ENCODE results near the gene FOXP2.

FOXP2 gene

DNA sequence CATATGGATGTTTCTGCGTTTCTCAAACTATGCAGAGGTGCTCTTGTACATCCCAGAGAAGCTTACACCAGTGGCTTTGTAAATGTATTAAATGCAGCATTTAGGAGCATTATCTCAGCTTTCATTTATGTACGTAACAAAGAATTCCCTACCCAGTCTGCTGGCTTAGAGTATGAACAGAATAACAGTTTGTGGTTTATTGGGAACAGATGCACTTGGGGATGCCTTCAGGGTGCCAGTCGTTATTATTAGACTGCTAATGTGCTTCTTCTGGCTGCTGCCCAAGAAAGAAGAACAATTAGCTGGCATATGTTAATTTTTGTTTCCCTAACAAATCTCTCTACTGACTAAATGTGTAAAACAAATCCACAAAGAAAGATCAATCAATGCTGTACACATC is 241.9 kb downstream of the FOXP2 start:
- no peak for DNase-seq
- H3K9me3 ChIP-seq = no peaks in the 10 kb centered on the region
- no peak for TF ChIP-seq CTCF (IDR thresholded peaks at IDR 0.05; ENCODE audit: low read depth, low read length)
- H3K36me3 ChIP-seq = no peaks in the 10 kb centered on the region
- H3K4me3 ChIP-seq (ENCODE audit: low read depth, low read length) = no peak overlapping the region
- no peaks in the 10 kb centered on the region for H3K4me1 ChIP-seq
- no peaks in the 10 kb centered on the region for H3K27me3 ChIP-seq

DNA sequence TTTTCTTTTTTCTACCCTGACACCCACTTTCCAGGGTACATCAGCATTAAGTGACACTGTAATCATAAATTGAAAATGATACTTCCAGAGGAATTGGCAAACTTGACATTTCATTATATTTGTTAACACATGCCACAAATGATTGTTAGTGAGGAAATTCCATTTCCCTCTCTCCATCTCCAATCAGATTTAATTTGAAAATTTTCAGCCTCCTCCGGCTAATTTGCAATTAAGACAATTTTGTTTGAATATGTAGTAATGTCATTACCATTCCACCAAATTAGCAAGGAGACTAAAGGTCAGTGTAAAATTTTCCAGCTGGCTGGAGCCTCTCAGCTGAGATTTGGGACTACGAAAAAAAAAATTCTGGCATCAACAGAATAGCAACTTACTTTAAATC is 242.7 kb downstream of the FOXP2 start:
- no peak for DNase-seq
- TF ChIP-seq CTCF (IDR thresholded peaks at IDR 0.05; ENCODE audit: low read depth, low read length) = no peak
- Histone ChIP-seq H3K27me3 (no peaks in the 10 kb centered on the region), H3K4me3 (ENCODE audit: low read depth, low read length) (no peak overlapping the region), H3K9me3 (no peaks in the 10 kb centered on the region), H3K36me3 (no peaks in the 10 kb centered on the region), H3K4me1 (no peaks in the 10 kb centered on the region)

GRCh38 chr7:114658216-114658615 is 243.6 kb downstream of the FOXP2 start:
- no peaks in the 10 kb centered on the region for H3K27me3 ChIP-seq
- no peak overlapping the region for H3K4me3 ChIP-seq (ENCODE audit: low read depth, low read length)
- DNase-seq = no peak
- H3K4me1 ChIP-seq = no peaks in the 10 kb centered on the region
- no peak for TF ChIP-seq CTCF (IDR thresholded peaks at IDR 0.05; ENCODE audit: low read depth, low read length)
- H3K9me3 ChIP-seq = no peaks in the 10 kb centered on the region
- H3K36me3 ChIP-seq = no peaks in the 10 kb centered on the region

- Histone ChIP-seq H3K4me1 (no peaks in the 10 kb centered on the region), H3K4me3 (ENCODE audit: low read depth, low read length) (no peak overlapping the region), H3K27me3 (no peaks in the 10 kb centered on the region), H3K9me3 (no peaks in the 10 kb centered on the region), H3K36me3 (no peaks in the 10 kb centered on the region)
- no peak for TF ChIP-seq CTCF (IDR thresholded peaks at IDR 0.05; ENCODE audit: low read depth, low read length)
- DNase-seq = no peak
Observed at GRCh38 chr7:114659409-114660125, 245.0 kb downstream of the FOXP2 start.

DNA sequence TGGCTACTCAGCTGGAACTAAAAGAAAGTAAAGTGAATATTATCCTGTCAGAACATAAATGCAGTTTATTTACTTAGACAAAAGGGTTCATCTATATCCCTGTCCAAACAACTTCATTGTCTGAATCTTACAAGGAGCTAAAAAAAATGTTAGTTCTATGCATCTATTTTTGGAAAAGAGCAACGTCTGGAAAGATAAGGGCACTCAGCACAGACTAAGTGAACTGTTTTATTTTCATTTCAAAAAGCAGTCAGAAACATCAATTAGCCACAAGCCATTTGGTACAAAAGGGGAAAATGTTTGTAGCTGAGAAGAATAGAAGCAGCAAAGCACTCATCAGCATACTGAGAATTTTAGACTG is 245.5 kb downstream of the FOXP2 start:
- no peaks in the 10 kb centered on the region for H3K27me3 ChIP-seq
- TF ChIP-seq CTCF (IDR thresholded peaks at IDR 0.05; ENCODE audit: low read depth, low read length) = no peak

GRCh38 chr7:114660753-114661152 is 246.1 kb downstream of the FOXP2 start:
- no peaks in the 10 kb centered on the region for H3K36me3 ChIP-seq
- no peak for DNase-seq
- H3K4me1 ChIP-seq = no peaks in the 10 kb centered on the region
- no peak overlapping the region for H3K4me3 ChIP-seq (ENCODE audit: low read depth, low read length)
- no peaks in the 10 kb centered on the region for H3K27me3 ChIP-seq
- no peaks in the 10 kb centered on the region for H3K9me3 ChIP-seq
- no peak for TF ChIP-seq CTCF (IDR thresholded peaks at IDR 0.05; ENCODE audit: low read depth, low read length)

More for the DNA sequence above, 245.5 kb downstream of the FOXP2 start:
- no peaks in the 10 kb centered on the region for H3K4me1 ChIP-seq
- no peak overlapping the region for H3K4me3 ChIP-seq (ENCODE audit: low read depth, low read length)
- no peaks in the 10 kb centered on the region for H3K36me3 ChIP-seq
- DNase-seq = no peak
- no peaks in the 10 kb centered on the region for H3K9me3 ChIP-seq
